HG03469 (cell line): ENCODE measurements around the gene MAN1A2.
"Not testable (repeated sequence)": the region's sequence is repeated elsewhere in the genome, so short reads cannot be mapped to it uniquely, and the experiment has no call there.

Source experiments
- ATAC-seq: cut with Tn5 transposase; IDR thresholded peaks from one replicate; pipeline ENCODE4 v1.9.1; 2021; ENCODE audit warnings: mild to moderate bottlenecking, moderate library complexity, moderate number of reproducible peaks; ENCODE audit not compliant: unreplicated experiment

The MAN1A2 gene

GRCh38 chr1:117396636-117397035 lies 29.4 kb downstream of the MAN1A2 start:
- no peak for ATAC-seq

- ATAC-seq, result no peak
Observed at GRCh38 chr1:117398957-117399356, 31.7 kb downstream of the MAN1A2 start.

- no peak for ATAC-seq
Observed at GRCh38 chr1:117401761-117402160, 34.5 kb downstream of the MAN1A2 start.

GRCh38 chr1:117403597-117403996 lies 36.3 kb downstream of the MAN1A2 start:
- no peak for ATAC-seq

GRCh38 chr1:117405042-117405441 lies 37.8 kb downstream of the MAN1A2 start:
- no peak for ATAC-seq

GRCh38 chr1:117412472-117412871 lies 45.2 kb downstream of the MAN1A2 start:
- ATAC-seq, result no peak

GRCh38 chr1:117413412-117413811 lies 46.2 kb downstream of the MAN1A2 start:
- no peak for ATAC-seq

- ATAC-seq, result no peak
Observed at GRCh38 chr1:117414943-117415342, 47.7 kb downstream of the MAN1A2 start.

- no peak for ATAC-seq
Observed at GRCh38 chr1:117416004-117416403, 48.8 kb downstream of the MAN1A2 start.

GRCh38 chr1:117416546-117417125 lies 49.4 kb downstream of the MAN1A2 start:
- no peak for ATAC-seq

GRCh38 chr1:117425050-117425734 lies 57.9 kb downstream of the MAN1A2 start:
- ATAC-seq, result no peak

- no peak for ATAC-seq
Observed at GRCh38 chr1:117427297-117427696, 60.0 kb downstream of the MAN1A2 start.

- ATAC-seq, result no peak
Observed at GRCh38 chr1:117433943-117434342, 66.7 kb downstream of the MAN1A2 start.

- no peak for ATAC-seq
Observed at GRCh38 chr1:117436513-117436912, 69.3 kb downstream of the MAN1A2 start.

GRCh38 chr1:117447661-117448060 lies 80.4 kb downstream of the MAN1A2 start:
- ATAC-seq, result no peak

GRCh38 chr1:117452216-117452615 lies 85.0 kb downstream of the MAN1A2 start:
- ATAC-seq, result no peak

GRCh38 chr1:117453958-117454357 lies 86.7 kb downstream of the MAN1A2 start:
- ATAC-seq, result no peak

GRCh38 chr1:117458410-117458809 lies 91.2 kb downstream of the MAN1A2 start:
- not testable (repeated sequence) for ATAC-seq

GRCh38 chr1:117466761-117467160 lies 99.5 kb downstream of the MAN1A2 start:
- no peak for ATAC-seq

GRCh38 chr1:117467336-117467735 lies 100.1 kb downstream of the MAN1A2 start:
- ATAC-seq, result no peak

GRCh38 chr1:117473063-117473462 lies 105.8 kb downstream of the MAN1A2 start:
- no peak for ATAC-seq

GRCh38 chr1:117475495-117475894 lies 108.2 kb downstream of the MAN1A2 start:
- ATAC-seq, result not testable (repeated sequence)

GRCh38 chr1:117479086-117479485 lies 111.8 kb downstream of the MAN1A2 start:
- ATAC-seq, result no peak
